Measurements from ENCODE around the gene ZC2HC1B.

ZC2HC1B gene

GRCh38 chr6:143955971-143956370 lies 91.7 kb downstream of the ZC2HC1B start:
- no peak overlapping the region for H3K27ac ChIP-seq (ENCODE audit: extremely low read depth, low read depth, low read length)
- H3K9me3 ChIP-seq (ENCODE audit: control insufficient read depth, insufficient read depth, low read depth, low read length): no peaks in the 10 kb centered on the region
- no peak overlapping the region for H3K4me3 ChIP-seq (ENCODE audit: low read depth, low read length)
- CTCF ChIA-PET: interaction anchor here (0.7 to 11.3 kb wide), 4 partner anchors 9 to 381 kb away, joined by 3 to 120 read pairs (median 4); no protein-coding TSS in a partner anchor
- POLR2A ChIA-PET: no interaction called here
- TF ChIP-seq ZSCAN23 (tag by site-specific recombination; IDR thresholded peaks at IDR 0.05) (no peak), ZNF585B (tag by site-specific recombination; IDR thresholded peaks at IDR 0.05) (no peak), ZNF645 (tag by site-specific recombination; IDR thresholded peaks at IDR 0.05) (no peak)
- H3K36me3 ChIP-seq (ENCODE audit: control insufficient read depth in 2 of 2, insufficient read depth in 1 of 2, low read length in 2 of 2): peaks cover 0 to 13% of the 10 kb centered on the region in 2 experiments; a peak in 1 of 3 replicates
- no peaks in the 10 kb centered on the region for H3K4me1 ChIP-seq (ENCODE audit: control insufficient read depth, insufficient read depth, low read length)

GRCh38 chr6:143957679-143958274 lies 93.5 kb downstream of the ZC2HC1B start:
- H3K4me3 ChIP-seq (ENCODE audit: low read depth, low read length): no peak overlapping the region
- no peak overlapping the region for H3K27ac ChIP-seq (ENCODE audit: extremely low read depth, low read depth, low read length)
- TF ChIP-seq ZNF335 (tag by site-specific recombination; conservative IDR thresholded peaks at IDR 0.05) (no peak), ATF2 (tag by site-specific recombination; IDR thresholded peaks at IDR 0.05; ENCODE audit: low read depth) (peak; percentile 60), SP7 (tag by site-specific recombination; IDR thresholded peaks at IDR 0.05) (no peak)
- ChIA-PET POLR2A (no interaction called here), CTCF (interaction anchor here (0.5 to 11.3 kb wide), 2 partner anchors 13 to 16 kb away, joined by 5 to 120 read pairs; no protein-coding TSS in a partner anchor)
- H3K36me3 ChIP-seq (ENCODE audit: control insufficient read depth in 2 of 2, insufficient read depth in 1 of 2, low read length in 2 of 2): peaks cover 0 to 11% of the 10 kb centered on the region in 2 experiments; a peak in 1 of 3 replicates
- no peaks in the 10 kb centered on the region for H3K9me3 ChIP-seq (ENCODE audit: control insufficient read depth, insufficient read depth, low read depth, low read length)
- no peaks in the 10 kb centered on the region for H3K4me1 ChIP-seq (ENCODE audit: control insufficient read depth, insufficient read depth, low read length)

- POLR2A ChIA-PET: no interaction called here
- peak; percentile 66 for TF ChIP-seq SCRT2 (tag by site-specific recombination; IDR thresholded peaks at IDR 0.05)
- TF ChIP-seq ZNF596 (tag by site-specific recombination; IDR thresholded peaks at IDR 0.05): no peak
- Histone ChIP-seq H3K4me3 (ENCODE audit: low read depth, low read length) (no peak overlapping the region), H3K9me3 (ENCODE audit: control insufficient read depth, insufficient read depth, low read depth, low read length) (no peaks in the 10 kb centered on the region), H3K4me1 (ENCODE audit: control insufficient read depth, insufficient read depth, low read length) (no peaks in the 10 kb centered on the region), H3K27ac (ENCODE audit: extremely low read depth, low read depth, low read length) (no peak overlapping the region), H3K36me3 (ENCODE audit: control insufficient read depth in 2 of 2, insufficient read depth in 1 of 2, low read length in 2 of 2) (peaks cover 0 to 15% of the 10 kb centered on the region in 2 experiments; a peak in 1 of 3 replicates)
- CTCF ChIA-PET: interaction anchor here (0.6 to 11.3 kb wide), 7 partner anchors 10 to 50 kb away, joined by 3 to 120 read pairs (median 4); no protein-coding TSS in a partner anchor
These were observed 94.6 kb downstream of the ZC2HC1B start for GRCh38 chr6:143958839-143959399.

GRCh38 chr6:143959927-143960326 lies 95.7 kb downstream of the ZC2HC1B start:
- Histone ChIP-seq H3K36me3 (ENCODE audit: control insufficient read depth in 2 of 2, insufficient read depth in 1 of 2, low read length in 2 of 2) (peaks cover 0 to 15% of the 10 kb centered on the region in 2 experiments; a peak in 1 of 3 replicates), H3K4me1 (ENCODE audit: control insufficient read depth, insufficient read depth, low read length) (0 out of 2 replicates have a peak, but pooled peaks cover 2% of the 10 kb centered on the region), H3K9me3 (ENCODE audit: control insufficient read depth, insufficient read depth, low read depth, low read length) (no peaks in the 10 kb centered on the region), H3K4me3 (ENCODE audit: low read depth, low read length) (no peak overlapping the region), H3K27ac (ENCODE audit: extremely low read depth, low read depth, low read length) (no peak overlapping the region)
- TF ChIP-seq ZNF707 (tag by site-specific recombination; IDR thresholded peaks at IDR 0.05): no peak
- TF ChIP-seq SP3 (tag by site-specific recombination; IDR thresholded peaks at IDR 0.05): no peak
- CTCF ChIA-PET: interaction anchor here (0.6 to 2.6 kb wide), 4 partner anchors 18 to 23 kb away, joined by 3 to 7 read pairs (median 3); no protein-coding TSS in a partner anchor
- POLR2A ChIA-PET: no interaction called here

- Histone ChIP-seq H3K4me3 (ENCODE audit: low read depth, low read length) (no peak overlapping the region), H3K36me3 (ENCODE audit: control insufficient read depth in 2 of 2, insufficient read depth in 1 of 2, low read length in 2 of 2) (peaks cover 0 to 22% of the 10 kb centered on the region in 2 experiments; a peak in 1 of 3 replicates), H3K9me3 (ENCODE audit: control insufficient read depth, insufficient read depth, low read depth, low read length) (no peaks in the 10 kb centered on the region), H3K4me1 (ENCODE audit: control insufficient read depth, insufficient read depth, low read length) (0 out of 2 replicates have a peak, but pooled peaks cover 2% of the 10 kb centered on the region), H3K27ac (ENCODE audit: extremely low read depth, low read depth, low read length) (no peak overlapping the region)
- ChIA-PET CTCF (interaction anchor here (0.6 to 2.6 kb wide), 4 partner anchors 19 to 447 kb away, joined by 3 to 10 read pairs (median 5); no protein-coding TSS in a partner anchor), POLR2A (no interaction called here)
- TF ChIP-seq ZBTB20 (tag by site-specific recombination; IDR thresholded peaks at IDR 0.05): 0 out of 2 replicates have a peak, but pooled peaks have one; percentile 35
- TF ChIP-seq ZNF600 (tag by site-specific recombination; IDR thresholded peaks at IDR 0.05): no peak
These were observed 96.8 kb downstream of the ZC2HC1B start for GRCh38 chr6:143961066-143961465.

Measured in HEK293 (cell line).